DMS79 treated with DMSO at 0.1 percent for 48 hours (cell line): ENCODE results near the gene FAM43A.

ENCODE experiments used
- DNase-seq: peaks from one replicate; lab custom pipeline; 2025; lab: John Stamatoyannopoulos, UW

FAM43A gene

GRCh38 chr3:194711286-194711685 lies 25.6 kb downstream of the FAM43A start:
- DNase-seq = no peak

GRCh38 chr3:194711913-194712312 lies 26.2 kb downstream of the FAM43A start:
- no peak for DNase-seq

- no peak for DNase-seq
Observed at GRCh38 chr3:194713299-194714136, 27.8 kb downstream of the FAM43A start.

GRCh38 chr3:194714137-194714455 lies 28.4 kb downstream of the FAM43A start:
- no peak for DNase-seq

DNA sequence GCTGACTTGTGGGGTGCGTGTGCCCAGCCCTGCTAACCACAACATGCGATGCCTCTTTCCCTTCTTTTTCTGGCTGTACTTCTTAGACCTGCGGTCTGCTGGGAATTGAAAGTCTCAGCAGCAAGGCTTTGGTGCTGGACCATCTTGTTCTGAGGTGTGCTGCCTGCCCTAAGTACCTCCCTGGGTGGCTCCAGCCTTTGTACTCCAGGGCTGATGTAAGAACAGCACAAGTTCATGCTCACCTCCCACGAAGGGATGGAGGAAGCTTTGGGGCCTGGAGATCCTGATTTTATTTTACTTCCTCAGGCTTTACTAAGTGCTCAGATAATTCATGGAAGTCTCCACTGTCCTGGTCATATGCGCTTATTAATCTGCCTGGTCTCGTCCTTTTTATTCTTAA lies 28.9 kb downstream of the FAM43A start:
- DNase-seq = no peak

GRCh38 chr3:194715022-194715800 lies 29.5 kb downstream of the FAM43A start:
- DNase-seq = no peak

GRCh38 chr3:194718079-194718478 lies 32.4 kb downstream of the FAM43A start:
- DNase-seq = no peak

GRCh38 chr3:194720048-194720447 lies 34.4 kb downstream of the FAM43A start:
- DNase-seq = peak; percentile 100

DNA sequence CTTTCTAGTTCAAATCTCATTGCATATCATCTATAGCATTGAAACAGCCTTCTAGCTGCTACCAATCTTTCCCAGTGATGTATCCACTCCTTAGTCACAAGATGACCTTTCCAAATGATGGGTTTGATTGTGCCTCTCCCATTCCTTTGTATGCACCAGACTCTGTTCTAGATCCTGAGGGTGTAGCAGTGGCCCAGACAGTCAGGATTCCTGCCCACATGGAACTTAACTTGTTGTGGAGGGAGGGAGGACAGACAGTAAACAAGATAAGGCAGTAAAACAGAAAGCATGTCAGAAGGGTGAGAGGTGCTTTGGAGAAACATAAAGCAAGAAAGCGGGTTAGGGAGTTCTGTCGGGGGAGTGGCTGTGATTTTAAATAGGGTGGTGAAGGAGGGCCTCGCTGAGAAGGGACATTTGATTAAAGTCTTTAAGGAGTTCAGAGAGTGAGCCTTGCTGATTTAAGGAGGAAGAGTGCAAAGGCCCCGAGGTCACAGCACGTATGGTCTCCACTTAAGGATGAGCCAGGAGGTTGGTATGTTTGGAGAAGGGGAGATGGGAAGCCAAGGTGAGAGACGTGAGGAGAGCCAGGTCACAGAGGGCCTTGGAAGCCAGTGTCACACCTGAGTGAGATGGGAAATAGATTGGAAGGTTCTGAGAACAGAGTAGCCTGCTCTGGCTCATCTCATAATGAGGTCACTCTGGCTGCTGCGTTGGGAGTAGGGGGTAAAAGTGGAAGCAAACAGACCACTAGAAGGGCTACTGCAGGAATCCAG lies 38.3 kb downstream of the FAM43A start:
- no peak for DNase-seq

DNA sequence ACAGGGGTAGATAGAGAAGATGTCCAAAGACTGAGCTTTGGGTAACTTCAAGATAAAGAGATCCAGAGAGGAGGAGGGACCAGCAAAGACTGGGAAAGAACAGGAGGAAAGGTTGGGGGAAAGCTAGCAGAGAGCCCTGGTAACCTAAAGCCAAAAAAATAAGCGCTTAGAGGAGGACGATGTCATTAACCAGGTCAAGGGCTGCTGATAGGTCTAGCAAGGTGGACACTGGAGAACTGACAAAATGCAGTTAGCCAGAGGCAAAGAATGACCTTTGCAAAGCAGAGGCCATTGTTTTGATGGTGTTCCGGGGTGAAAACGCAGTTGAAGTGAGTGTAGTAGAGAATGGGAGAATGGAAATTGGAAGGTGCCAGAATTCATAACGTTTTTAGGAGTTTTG lies 39.7 kb downstream of the FAM43A start:
- no peak for DNase-seq

- no peak for DNase-seq
Observed at GRCh38 chr3:194727435-194728128, 41.9 kb downstream of the FAM43A start.

DNA sequence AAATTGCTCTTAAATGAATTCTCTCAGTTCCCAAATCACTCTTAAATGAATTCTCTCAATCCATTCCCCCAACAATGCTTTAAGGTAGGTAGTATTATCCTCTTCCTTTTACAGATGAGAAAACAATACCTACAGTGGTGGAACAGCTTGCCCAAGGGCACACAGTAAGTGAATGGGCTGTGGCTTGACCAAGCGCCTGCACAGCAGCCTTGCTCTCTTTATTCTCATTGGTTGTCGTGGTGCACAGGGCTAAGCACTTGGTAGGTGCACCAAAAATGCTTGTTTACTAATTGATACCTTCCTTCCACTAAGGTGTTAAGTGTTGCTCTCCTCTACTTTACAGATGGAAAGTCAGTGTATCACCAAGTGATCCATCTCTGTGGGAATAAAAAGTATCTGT lies 43.3 kb downstream of the FAM43A start:
- DNase-seq = no peak

GRCh38 chr3:194730365-194730764 lies 44.7 kb downstream of the FAM43A start:
- DNase-seq = peak; percentile 100

DNA sequence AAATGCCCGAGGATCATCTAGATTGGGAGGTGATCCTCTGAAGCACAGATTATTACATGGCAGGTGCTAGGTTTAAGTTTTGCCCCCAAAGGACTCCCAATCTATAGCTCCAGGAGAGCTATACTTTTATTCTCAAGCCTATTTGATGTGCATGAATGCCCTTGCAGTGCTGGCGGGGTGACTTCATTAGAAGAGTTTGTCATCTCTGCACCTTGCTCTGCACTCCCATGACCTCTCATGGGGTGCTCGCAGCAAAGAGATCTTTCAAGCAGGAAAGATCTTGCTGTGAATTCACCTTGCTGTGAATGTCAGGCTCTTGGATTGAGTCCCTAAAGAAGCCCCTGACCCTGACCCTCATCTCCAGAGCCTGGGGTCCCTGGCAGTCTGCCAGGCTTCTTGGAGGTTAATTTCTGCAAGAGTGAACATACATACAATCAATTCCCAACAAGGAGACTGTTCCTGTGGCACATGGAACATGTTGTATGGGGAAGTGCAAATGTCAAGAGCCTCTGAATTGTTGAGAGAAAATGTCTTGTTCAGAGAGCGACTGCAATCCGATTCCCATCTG lies 45.9 kb downstream of the FAM43A start:
- DNase-seq = peak; percentile 95

- DNase-seq = peak; percentile 26
Observed at GRCh38 chr3:194732617-194733016, 46.9 kb downstream of the FAM43A start.

DNA sequence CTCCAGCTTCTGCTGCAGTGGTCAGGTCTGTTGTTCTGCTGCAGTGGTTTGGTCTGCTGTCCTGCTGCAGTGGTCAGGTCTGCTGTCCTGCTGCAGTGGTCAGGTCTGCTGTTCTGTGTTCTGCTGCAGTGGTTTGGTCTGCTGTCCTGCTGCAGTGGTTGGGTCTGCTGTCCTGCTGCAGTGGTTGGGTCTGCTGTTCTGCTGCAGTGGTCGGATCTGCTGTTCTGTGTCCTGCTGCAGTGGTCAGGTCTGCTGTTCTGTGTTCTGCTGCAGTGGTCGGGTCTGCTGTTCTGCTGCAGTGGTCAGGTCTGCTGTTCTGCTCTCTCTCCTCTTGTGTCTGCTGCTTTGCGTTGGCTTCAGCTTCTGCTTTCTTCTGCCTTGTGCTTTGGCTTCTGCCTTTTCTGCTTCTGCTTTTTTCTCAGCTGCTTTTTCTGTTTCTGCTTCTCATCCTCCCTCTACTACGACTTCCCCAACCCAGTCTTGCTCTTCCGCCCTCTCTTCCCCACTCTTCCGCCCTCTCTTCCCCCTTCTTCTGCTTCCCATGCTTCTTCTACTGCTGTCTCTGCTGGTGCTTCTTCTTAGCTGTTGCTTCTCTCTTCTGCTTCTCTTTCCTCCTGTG lies 50.7 kb downstream of the FAM43A start:
- DNase-seq = no peak

- DNase-seq = no peak
Observed at GRCh38 chr3:194736896-194737600, 51.4 kb downstream of the FAM43A start.
